DOHH2 (cell line): Measurements from ENCODE around the gene CENPC.

Source experiments
- H3F3A ChIP-seq: fragments of 200-600 bp; sonication (generic), shearing (Covaris generic); 2 replicates; pipeline ENCODE4 v1.6.0; 2016; ENCODE audit warnings: antibody characterized with exemption, mild to moderate bottlenecking; ENCODE audit not compliant: control insufficient read depth, insufficient read depth
- H3K27ac ChIP-seq: fragments of 200-600 bp; sonication (generic); 2 replicates; pipeline ENCODE4 v1.5.1; 2014; ENCODE audit warnings: low read depth, mild to moderate bottlenecking, low read length, moderate library complexity
- H3K27me3 ChIP-seq: fragments of 200-600 bp; sonication (generic); 2 replicates; pipeline ENCODE4 v1.6.1; 2014; ENCODE audit warnings: mild to moderate bottlenecking, low read length, mixed read lengths; ENCODE audit not compliant: control insufficient read depth
- H3K36me3 ChIP-seq: fragments of 200-600 bp; sonication (generic); 2 replicates; pipeline ENCODE4 v1.6.1; 2014; ENCODE audit warnings: mild to moderate bottlenecking, low read length, moderate library complexity, mixed read lengths; ENCODE audit not compliant: control insufficient read depth
- H3K4me1 ChIP-seq: fragments of 200-600 bp; sonication (generic); 2 replicates; pipeline ENCODE4 v1.6.1; 2014; ENCODE audit warnings: mild to moderate bottlenecking, low read length, mixed read lengths; ENCODE audit not compliant: control insufficient read depth
- H3K4me2 ChIP-seq: fragments of 200-600 bp; sonication (generic); 2 replicates; pipeline ENCODE4 v1.6.0; 2014; ENCODE audit warnings: mild to moderate bottlenecking, low read length, moderate library complexity
- H3K4me3 ChIP-seq: fragments of 200-600 bp; sonication (generic); 2 replicates; pipeline ENCODE4 v1.5.1; 2014; ENCODE audit warnings: mild to moderate bottlenecking, low read length, mixed read lengths
- H3K79me2 ChIP-seq: fragments of 200-600 bp; sonication (generic); 2 replicates; pipeline ENCODE4 v1.6.1; 2014; ENCODE audit warnings: mild to moderate bottlenecking, low read length, mixed read lengths; ENCODE audit not compliant: control insufficient read depth
- H3K9me2 ChIP-seq: fragments of 200-600 bp; sonication (generic); replicated peaks from 2 replicates; pipeline ENCODE4 v1.6.1; 2014; ENCODE audit warnings: mild to moderate bottlenecking, low read length, mixed read lengths; ENCODE audit not compliant: control insufficient read depth
- H3K9me3 ChIP-seq: fragments of 200-600 bp; sonication (generic); 2 replicates; pipeline ENCODE4 v1.6.1; 2014; ENCODE audit warnings: antibody characterized with exemption, low read length, mixed read lengths; ENCODE audit not compliant: control insufficient read depth, insufficient read depth
- H4K20me1 ChIP-seq: fragments of 200-600 bp; sonication (generic); 2 replicates; pipeline ENCODE4 v1.6.0; 2014; ENCODE audit warnings: low read depth, mild to moderate bottlenecking, antibody characterized with exemption, low read length, moderate library complexity; ENCODE audit not compliant: control insufficient read depth, insufficient read depth
- EZH2phosphoT487 ChIP-seq: fragments of 200-600 bp; sonication (generic); IDR thresholded peaks from 2 replicates; pipeline ENCODE4 v1.6.1; 2017; ENCODE audit warnings: borderline replicate concordance, mild to moderate bottlenecking, antibody characterized with exemption, low read length, moderate library complexity, mixed read lengths
- TF ChIP-seq, protein P1 (sequence below): fragments of 200-600 bp; sonication (generic); IDR thresholded peaks from one replicate; pipeline ENCODE4 v1.5.1; 2014; ENCODE audit warnings: antibody characterized with exemption, mild to moderate bottlenecking, low read depth, low read length; ENCODE audit not compliant: poor library complexity, severe bottlenecking

CENPC gene

DNA sequence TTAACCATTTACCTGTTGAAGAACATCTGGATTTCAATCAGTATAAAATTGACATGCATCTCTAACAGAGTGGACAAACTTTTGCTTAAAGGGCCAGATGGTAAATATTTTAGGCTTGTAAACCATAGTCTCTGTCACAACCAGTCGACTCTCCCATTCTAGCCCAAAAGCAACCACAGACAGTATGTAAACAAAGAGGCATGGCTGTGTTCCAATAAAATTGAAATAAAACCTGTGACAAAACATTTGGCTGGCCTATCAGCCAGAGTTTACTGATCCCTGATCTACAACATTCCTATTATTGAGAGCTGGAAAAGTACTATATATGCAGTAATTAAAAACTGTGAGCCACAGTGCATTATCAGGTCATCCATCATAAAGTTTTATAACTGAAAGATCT lies 3.2 kb downstream of the CENPC start:
- Histone ChIP-seq H3F3A (peaks cover 10% of the 10 kb centered on the region), H3K4me1 (peaks cover 36% of the 10 kb centered on the region), H3K27ac (no peak overlapping the region), H4K20me1 (0 out of 2 replicates have a peak, but pooled peaks cover 5% of the 10 kb centered on the region), H3K4me2 (peak overlapping the region; percentile 85; the same call in 1 of the 2 replicates), H3K79me2 (peaks cover 73% of the 10 kb centered on the region), H3K9me2 (no peaks in the 10 kb centered on the region), H3K4me3 (no peak overlapping the region), H3K27me3 (no peaks in the 10 kb centered on the region), H3K36me3 (peaks cover 78% of the 10 kb centered on the region), H3K9me3 (no peaks in the 10 kb centered on the region)
- no peak for TF ChIP-seq EZH2phosphoT487
- TF ChIP-seq, protein P1, sequence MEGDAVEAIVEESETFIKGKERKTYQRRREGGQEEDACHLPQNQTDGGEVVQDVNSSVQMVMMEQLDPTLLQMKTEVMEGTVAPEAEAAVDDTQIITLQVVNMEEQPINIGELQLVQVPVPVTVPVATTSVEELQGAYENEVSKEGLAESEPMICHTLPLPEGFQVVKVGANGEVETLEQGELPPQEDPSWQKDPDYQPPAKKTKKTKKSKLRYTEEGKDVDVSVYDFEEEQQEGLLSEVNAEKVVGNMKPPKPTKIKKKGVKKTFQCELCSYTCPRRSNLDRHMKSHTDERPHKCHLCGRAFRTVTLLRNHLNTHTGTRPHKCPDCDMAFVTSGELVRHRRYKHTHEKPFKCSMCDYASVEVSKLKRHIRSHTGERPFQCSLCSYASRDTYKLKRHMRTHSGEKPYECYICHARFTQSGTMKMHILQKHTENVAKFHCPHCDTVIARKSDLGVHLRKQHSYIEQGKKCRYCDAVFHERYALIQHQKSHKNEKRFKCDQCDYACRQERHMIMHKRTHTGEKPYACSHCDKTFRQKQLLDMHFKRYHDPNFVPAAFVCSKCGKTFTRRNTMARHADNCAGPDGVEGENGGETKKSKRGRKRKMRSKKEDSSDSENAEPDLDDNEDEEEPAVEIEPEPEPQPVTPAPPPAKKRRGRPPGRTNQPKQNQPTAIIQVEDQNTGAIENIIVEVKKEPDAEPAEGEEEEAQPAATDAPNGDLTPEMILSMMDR, result no peak

- no peak overlapping the region for H3K27ac ChIP-seq
- H3K4me2 ChIP-seq, result no peak overlapping the region
- peaks cover 95% of the 10 kb centered on the region for H3K36me3 ChIP-seq
- H3K4me1 ChIP-seq, result peaks cover 25% of the 10 kb centered on the region
- TF ChIP-seq, protein P1, result no peak
- no peak for TF ChIP-seq EZH2phosphoT487
- 0 out of 2 replicates have a peak, but pooled peaks cover 5% of the 10 kb centered on the region for H4K20me1 ChIP-seq
- H3F3A ChIP-seq, result no peaks in the 10 kb centered on the region
- peaks cover 73% of the 10 kb centered on the region for H3K79me2 ChIP-seq
- no peaks in the 10 kb centered on the region for H3K27me3 ChIP-seq
- H3K9me3 ChIP-seq, result no peaks in the 10 kb centered on the region
- no peaks in the 10 kb centered on the region for H3K9me2 ChIP-seq
- H3K4me3 ChIP-seq, result no peak overlapping the region
Measured at GRCh38 chr4:67539830-67540229, 5.5 kb downstream of the CENPC start.

GRCh38 chr4:67535280-67535840 lies 9.9 kb downstream of the CENPC start:
- H3K27ac ChIP-seq, result no peak overlapping the region
- no peaks in the 10 kb centered on the region for H3K4me1 ChIP-seq
- no peak overlapping the region for H3K4me3 ChIP-seq
- peaks cover 4% of the 10 kb centered on the region; the same call in 1 of the 2 replicates for H3F3A ChIP-seq
- no peaks in the 10 kb centered on the region for H3K27me3 ChIP-seq
- no peak for TF ChIP-seq EZH2phosphoT487
- TF ChIP-seq, protein P1, result no peak
- peaks cover 9% of the 10 kb centered on the region; the same call in 1 of the 2 replicates for H3K9me3 ChIP-seq
- peaks cover 85% of the 10 kb centered on the region for H3K36me3 ChIP-seq
- no peaks in the 10 kb centered on the region for H3K9me2 ChIP-seq
- H4K20me1 ChIP-seq, result no peaks in the 10 kb centered on the region
- peaks cover 63% of the 10 kb centered on the region for H3K79me2 ChIP-seq
- no peak overlapping the region for H3K4me2 ChIP-seq
